Left ventricle myocardium inferior (tissue), 1 donor: ENCODE measurements around the gene PPP1R12B. TPM values are rescaled to one million over a fixed set of nuclear protein-coding genes. Genes with fewer than 3 reads are reported as not detected.
"Not testable (repeated sequence)": the region's sequence is repeated elsewhere in the genome, so short reads cannot be mapped to it uniquely, and the experiment has no call there.

Source experiments
- DNase-seq: peaks from one replicate; pipeline ENCODE4 v3.0.0-alpha.2; 2020
- H3K27ac ChIP-seq: fragments of 200-600 bp; replicated peaks from 2 replicates; pipeline ENCODE4 v1.8.0; 2021
- H3K27me3 ChIP-seq: fragments of 200-600 bp; 2 replicates; pipeline ENCODE4 v1.8.0; 2021; ENCODE audit warnings: low read depth
- H3K36me3 ChIP-seq: fragments of 200-600 bp; 2 replicates; pipeline ENCODE4 v1.8.0; 2021
- H3K4me1 ChIP-seq: fragments of 200-600 bp; 2 replicates; pipeline ENCODE4 v1.8.0; 2021
- H3K4me3 ChIP-seq: fragments of 200-600 bp; 2 replicates; pipeline ENCODE4 v1.8.0; 2021; ENCODE audit warnings: mild to moderate bottlenecking, moderate library complexity
- H3K9me3 ChIP-seq: fragments of 200-600 bp; replicated peaks from 2 replicates; pipeline ENCODE4 v1.8.0; 2021
- intact Hi-C: fragments of 100-400 bp; cut with micrococcal nuclease; formaldehyde crosslinking; loops from one replicate; pipeline ENCODE4 v1.11.0; 2022
- total RNA-seq: library from RNA; stranded (reverse); fragmentation: NEBNext Ultra II Directional; extraction: Animal tissue kit (Norgen Biotek cat#: 25700); gene quantifications from one replicate; pipeline ENCODE4 v1.2.1, GENCODE V29; 2021
- TF ChIP-seq, protein P1 (sequence below): fragments of 200-600 bp; IDR thresholded peaks from 2 replicates; pipeline ENCODE4 v1.8.0; 2021; ENCODE audit warnings: antibody characterized with exemption, mild to moderate bottlenecking, borderline replicate concordance
- donor health status: DM: no; HTN: yes; CAD: no; lungs with severe emphysema.

Gene PPP1R12B
- total RNA-seq, 1 donor from 2014 or later, result 706 TPM

DNA sequence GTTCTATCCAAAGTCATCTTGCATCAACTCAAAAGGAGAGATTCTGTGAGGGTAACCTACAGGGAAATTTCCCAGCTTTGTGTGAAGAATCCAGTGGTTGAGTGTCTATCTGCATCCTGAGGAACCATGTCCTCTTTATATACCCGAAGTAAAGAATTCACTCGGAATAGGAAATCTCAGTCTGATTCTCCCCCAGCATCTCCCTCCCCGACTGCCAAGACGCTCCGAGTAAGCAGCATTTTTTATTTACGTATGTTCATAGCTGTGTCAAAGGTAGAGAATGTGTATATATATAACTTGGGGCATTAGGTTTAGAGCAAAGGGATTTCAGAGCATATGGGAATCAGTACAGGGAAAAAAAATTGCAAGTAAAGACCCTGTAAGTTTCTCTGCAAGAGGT is 191.5 kb downstream of the PPP1R12B start:
- H3K4me3 ChIP-seq, result peak overlapping the region; percentile 48
- H3K27me3 ChIP-seq, result no peaks in the 10 kb centered on the region
- no peaks in the 10 kb centered on the region for H3K36me3 ChIP-seq
- peak overlapping the region; percentile 65 for H3K27ac ChIP-seq
- H3K4me1 ChIP-seq, result peaks cover 91% of the 10 kb centered on the region
- intact Hi-C loops, result no loop called here
- TF ChIP-seq, protein P1, sequence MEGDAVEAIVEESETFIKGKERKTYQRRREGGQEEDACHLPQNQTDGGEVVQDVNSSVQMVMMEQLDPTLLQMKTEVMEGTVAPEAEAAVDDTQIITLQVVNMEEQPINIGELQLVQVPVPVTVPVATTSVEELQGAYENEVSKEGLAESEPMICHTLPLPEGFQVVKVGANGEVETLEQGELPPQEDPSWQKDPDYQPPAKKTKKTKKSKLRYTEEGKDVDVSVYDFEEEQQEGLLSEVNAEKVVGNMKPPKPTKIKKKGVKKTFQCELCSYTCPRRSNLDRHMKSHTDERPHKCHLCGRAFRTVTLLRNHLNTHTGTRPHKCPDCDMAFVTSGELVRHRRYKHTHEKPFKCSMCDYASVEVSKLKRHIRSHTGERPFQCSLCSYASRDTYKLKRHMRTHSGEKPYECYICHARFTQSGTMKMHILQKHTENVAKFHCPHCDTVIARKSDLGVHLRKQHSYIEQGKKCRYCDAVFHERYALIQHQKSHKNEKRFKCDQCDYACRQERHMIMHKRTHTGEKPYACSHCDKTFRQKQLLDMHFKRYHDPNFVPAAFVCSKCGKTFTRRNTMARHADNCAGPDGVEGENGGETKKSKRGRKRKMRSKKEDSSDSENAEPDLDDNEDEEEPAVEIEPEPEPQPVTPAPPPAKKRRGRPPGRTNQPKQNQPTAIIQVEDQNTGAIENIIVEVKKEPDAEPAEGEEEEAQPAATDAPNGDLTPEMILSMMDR, result no peak
- DNase-seq, result no peak
- no peaks in the 10 kb centered on the region for H3K9me3 ChIP-seq

- DNase-seq, result no peak
- Histone ChIP-seq H3K36me3 (no peaks in the 10 kb centered on the region), H3K4me3 (peak overlapping the region; percentile 48), H3K9me3 (no peaks in the 10 kb centered on the region), H3K27ac (peak overlapping the region; percentile 65), H3K27me3 (no peaks in the 10 kb centered on the region), H3K4me1 (peaks cover 94% of the 10 kb centered on the region)
- intact Hi-C loops, result no loop called here
- TF ChIP-seq, protein P1, result no peak
Measured at GRCh38 chr1:202540448-202540847, 191.9 kb downstream of the PPP1R12B start.

- H3K9me3 ChIP-seq, intact Hi-C loops, DNase-seq, H3K27me3 ChIP-seq, H3K36me3 ChIP-seq: not testable (repeated sequence)
- peak overlapping the region; percentile 48 for H3K4me3 ChIP-seq
- peaks cover 95% of the 10 kb centered on the region for H3K4me1 ChIP-seq
- H3K27ac ChIP-seq, result peak overlapping the region; percentile 65
Measured at GRCh38 chr1:202540858-202541257, 192.4 kb downstream of the PPP1R12B start.

DNA sequence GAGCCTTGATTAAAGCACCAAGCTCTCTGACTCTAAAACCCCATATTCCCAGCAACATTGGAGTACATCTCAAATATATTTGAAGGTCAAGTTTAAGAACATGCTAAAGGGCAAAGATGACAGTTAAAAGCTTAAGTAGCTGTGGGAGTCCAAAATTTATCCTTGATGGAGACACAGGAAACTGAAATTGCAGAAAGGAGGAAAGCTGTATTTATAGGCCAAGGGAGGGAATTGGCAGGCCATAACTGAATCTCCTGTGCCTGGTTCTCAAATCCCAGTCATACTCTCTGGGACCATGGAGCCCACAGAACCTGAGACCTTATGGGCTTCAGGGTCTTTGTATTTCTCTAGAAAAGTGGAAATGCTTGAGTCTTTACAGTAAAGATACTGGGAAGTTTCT is 193.9 kb downstream of the PPP1R12B start:
- H3K9me3 ChIP-seq, H3K36me3 ChIP-seq, intact Hi-C loops, H3K27me3 ChIP-seq, DNase-seq: not testable (repeated sequence)
- peaks cover 98% of the 10 kb centered on the region for H3K4me1 ChIP-seq
- H3K4me3 ChIP-seq, result peak overlapping the region; percentile 48
- H3K27ac ChIP-seq, result peak overlapping the region; percentile 65

DNA sequence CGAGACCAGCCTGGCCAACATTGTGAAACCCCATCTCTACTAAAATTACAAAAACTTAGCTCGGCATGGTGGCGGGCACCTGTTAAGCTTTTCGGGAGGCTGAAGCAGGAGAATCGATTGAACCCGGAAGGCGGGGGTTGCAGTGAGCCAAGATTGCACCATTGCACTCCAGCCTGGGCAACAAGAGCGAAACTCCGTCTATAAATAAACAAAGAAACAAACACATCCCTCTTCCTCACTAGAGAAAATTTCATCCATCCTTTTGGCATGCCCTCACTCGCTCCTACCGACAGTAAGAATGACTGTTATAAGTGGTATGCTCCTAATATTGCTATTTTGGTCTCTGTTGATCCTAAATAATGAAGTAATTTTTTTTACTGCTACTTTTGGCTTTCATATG is 195.0 kb downstream of the PPP1R12B start:
- Histone ChIP-seq H3K4me1 (peaks cover 98% of the 10 kb centered on the region), H3K27ac (peak overlapping the region; percentile 65), H3K4me3 (peak overlapping the region; percentile 48)
- H3K9me3 ChIP-seq, H3K27me3 ChIP-seq, DNase-seq, intact Hi-C loops, H3K36me3 ChIP-seq: not testable (repeated sequence)

GRCh38 chr1:202544766-202545449 is 196.4 kb downstream of the PPP1R12B start:
- DNase-seq, intact Hi-C loops, H3K9me3 ChIP-seq, H3K27me3 ChIP-seq, H3K36me3 ChIP-seq: not testable (repeated sequence)
- H3K27ac ChIP-seq, result peak overlapping the region; percentile 65
- peaks cover 97% of the 10 kb centered on the region for H3K4me1 ChIP-seq
- peak overlapping the region; percentile 6 for H3K4me3 ChIP-seq

- H3K9me3 ChIP-seq, H3K36me3 ChIP-seq, intact Hi-C loops, H3K27me3 ChIP-seq, DNase-seq: not testable (repeated sequence)
- Histone ChIP-seq H3K4me1 (peaks cover 97% of the 10 kb centered on the region), H3K27ac (peak overlapping the region; percentile 65), H3K4me3 (peak overlapping the region; percentile 6)
Measured at GRCh38 chr1:202545647-202546303, 197.3 kb downstream of the PPP1R12B start.

GRCh38 chr1:202546377-202546776 is 197.9 kb downstream of the PPP1R12B start:
- H3K36me3 ChIP-seq, H3K9me3 ChIP-seq, intact Hi-C loops, DNase-seq, H3K27me3 ChIP-seq: not testable (repeated sequence)
- H3K4me3 ChIP-seq, result peak overlapping the region; percentile 6
- H3K4me1 ChIP-seq, result peaks cover 95% of the 10 kb centered on the region
- H3K27ac ChIP-seq, result peak overlapping the region; percentile 65

DNA sequence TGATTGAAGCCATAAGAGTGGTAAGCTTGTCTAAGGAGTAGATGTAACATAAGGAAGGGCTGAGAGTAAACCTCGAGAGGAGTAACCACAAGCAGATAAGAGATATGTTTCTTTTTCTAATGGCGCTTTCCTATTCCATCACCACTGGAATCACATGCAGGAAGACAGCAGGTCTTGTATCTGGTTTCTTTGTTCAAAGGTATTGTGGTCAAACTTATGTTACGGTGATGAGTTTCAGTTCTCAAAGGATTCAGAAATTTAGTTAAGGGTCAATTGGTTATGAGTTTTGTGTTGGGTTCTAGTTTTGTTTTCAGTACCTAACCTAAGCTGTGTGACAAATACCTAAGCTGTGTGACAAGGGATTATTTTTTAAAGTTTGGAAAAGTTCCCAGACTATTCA is 198.3 kb downstream of the PPP1R12B start:
- Histone ChIP-seq H3K4me1 (peaks cover 96% of the 10 kb centered on the region), H3K27ac (peak overlapping the region; percentile 65), H3K4me3 (peak overlapping the region; percentile 6)
- DNase-seq, H3K27me3 ChIP-seq, H3K36me3 ChIP-seq, H3K9me3 ChIP-seq, intact Hi-C loops: not testable (repeated sequence)
